Suppressor macrophage treated with lipopolysaccharide for 4 hours (primary cell): ENCODE measurements around the gene CCL27.
A peak's percentile ranks its signal among the peaks of the same experiment; 100 is the strongest.

Source experiments
- DNase-seq: peaks from one replicate; pipeline ENCODE4 v3.0.0-alpha.2; 2020

Gene CCL27

DNA sequence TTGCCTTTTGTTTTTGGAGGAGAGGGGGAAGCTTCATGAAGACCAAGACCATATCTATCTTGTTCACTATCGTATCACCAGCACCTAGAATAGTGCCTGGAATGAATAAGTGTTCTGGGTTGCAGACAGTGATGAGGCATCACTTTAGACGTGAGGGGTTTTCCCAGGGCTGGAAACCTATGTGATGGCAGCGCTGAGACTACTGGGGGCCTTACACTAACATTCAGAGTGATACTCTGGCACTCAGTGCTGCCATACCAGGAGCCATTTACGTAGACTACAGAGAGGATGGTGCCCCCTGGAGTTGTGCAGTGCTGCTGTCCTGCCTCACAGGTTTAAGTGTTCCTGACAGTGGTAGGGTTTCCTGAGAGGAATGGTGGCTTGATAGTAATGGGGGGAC lies 21.7 kb upstream of the CCL27 start:
- no peak for DNase-seq

DNA sequence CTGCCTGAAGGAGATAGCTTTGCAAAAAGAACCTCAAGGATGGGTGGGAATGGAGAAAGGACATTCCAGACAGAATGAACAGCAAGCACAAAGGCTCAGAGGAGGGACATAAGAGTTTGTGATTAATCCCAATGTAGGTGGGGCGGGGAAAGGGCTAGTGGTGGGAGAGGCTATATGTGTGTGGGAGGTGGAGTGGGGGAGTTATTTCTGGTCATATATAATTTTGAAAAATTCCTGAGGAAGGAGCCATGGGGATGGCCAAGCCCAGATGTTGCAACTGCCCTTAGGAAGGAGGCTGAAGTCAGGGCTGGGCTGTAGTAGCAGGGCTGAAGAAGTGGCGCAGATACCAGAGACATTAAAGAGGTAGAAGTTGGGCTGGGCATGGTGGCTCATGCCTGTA lies 13.4 kb upstream of the CCL27 start:
- no peak for DNase-seq

DNA sequence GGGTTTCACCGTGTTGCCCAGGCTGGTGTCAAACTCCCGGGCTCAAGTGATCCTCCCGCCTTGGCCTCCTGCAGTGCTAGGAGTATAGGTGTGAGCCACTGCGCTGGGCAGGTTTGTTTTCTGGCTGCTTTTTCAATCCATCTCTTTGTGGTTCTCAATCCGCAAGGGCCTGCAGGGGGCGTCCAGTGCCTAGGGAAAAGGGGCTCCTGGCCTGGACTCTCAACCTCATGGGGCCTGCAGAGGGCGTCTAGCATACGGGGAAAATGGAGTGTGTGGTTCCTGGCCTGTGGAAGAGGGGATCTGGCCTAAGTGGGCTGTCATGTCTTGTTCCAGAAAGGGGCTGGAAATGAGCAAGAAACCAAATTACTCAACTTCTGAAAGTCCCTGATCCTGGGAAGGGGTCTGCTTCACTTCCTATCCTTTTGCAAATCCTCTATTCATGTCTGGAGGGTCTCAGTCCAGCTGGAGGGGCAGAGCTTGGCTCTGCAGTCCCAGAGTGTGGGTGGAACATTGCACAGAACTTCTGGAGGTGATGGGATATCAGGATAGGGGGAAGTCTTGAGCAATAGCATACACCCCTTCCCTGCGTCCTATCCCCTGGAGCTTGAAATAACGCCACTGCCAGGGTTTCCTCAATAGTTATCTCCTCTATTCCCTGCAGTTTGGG lies 12.7 kb upstream of the CCL27 start:
- peak; percentile 92 for DNase-seq

DNA sequence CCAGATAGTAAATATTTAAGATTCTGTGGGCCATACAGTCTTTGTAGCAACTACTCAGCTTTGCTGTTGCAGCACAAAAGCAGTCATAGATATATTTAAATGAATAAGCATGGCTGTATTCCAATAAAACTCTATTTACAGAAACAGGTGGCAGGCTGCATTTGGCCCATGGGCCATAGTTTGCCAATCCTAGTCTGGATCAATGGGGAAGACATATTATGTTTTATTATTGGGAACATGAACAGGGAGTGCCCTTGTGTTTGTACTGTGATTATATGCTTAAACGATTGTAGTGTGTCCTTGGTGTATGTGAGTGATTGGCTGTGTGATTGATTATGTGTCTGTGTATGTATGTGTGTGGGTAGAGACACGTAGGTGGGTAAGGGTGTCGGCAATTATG lies 12.0 kb upstream of the CCL27 start:
- DNase-seq: no peak

DNA sequence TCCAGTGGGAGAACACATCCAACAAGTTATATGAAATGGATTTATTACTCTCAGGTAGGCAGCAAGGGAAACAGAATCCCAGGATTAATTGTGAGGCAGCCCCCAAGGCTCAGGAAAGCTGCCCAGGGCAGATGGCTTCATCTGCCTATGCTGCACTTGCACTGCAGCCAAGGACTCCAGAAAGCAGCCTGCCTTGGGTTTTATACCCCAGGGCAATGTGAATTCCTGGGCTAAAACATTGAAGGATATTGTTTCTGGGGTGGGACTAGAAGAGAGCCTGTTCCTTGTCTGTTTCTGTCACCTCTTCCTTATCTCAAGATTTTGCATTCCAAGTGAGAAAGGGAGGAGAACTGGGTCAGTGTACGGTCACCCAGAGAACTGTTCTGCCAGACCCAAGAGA lies 8.8 kb upstream of the CCL27 start:
- no peak for DNase-seq

DNA sequence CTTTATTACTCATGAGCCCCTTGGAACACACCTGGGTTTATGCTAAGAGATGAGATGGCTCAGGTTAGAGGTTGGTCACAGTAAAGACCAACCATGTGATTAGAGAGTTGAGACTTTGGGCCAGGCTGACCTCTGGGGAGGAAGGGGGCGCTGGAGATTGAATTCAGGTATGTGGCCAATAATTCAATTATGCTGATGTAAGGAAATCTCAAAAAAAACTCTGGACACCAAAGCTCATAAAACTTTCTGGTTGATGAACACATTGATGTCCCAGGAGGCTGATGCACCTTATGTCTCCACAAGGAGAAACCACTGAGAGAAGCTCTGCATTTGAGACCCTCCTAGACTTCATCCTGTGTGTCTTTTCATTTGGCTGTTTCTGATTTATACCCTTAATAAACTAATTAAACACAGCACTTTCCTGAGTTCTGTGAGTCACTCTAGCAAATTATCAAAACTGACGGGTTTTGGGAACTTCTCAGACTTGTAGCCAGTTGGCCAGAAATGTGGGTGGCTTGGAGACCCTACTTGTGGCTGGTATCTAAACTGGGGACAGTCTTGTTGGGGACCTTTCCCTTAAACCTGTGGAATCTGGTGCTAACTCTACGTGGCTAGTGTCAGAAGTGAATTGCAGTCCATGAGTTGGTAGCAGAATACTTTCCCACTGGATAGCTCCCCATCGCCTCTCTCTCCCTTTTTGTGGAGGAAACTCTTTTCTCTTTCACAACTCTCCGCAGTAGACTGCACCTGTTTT lies 7.5 kb upstream of the CCL27 start:
- DNase-seq: no peak

DNA sequence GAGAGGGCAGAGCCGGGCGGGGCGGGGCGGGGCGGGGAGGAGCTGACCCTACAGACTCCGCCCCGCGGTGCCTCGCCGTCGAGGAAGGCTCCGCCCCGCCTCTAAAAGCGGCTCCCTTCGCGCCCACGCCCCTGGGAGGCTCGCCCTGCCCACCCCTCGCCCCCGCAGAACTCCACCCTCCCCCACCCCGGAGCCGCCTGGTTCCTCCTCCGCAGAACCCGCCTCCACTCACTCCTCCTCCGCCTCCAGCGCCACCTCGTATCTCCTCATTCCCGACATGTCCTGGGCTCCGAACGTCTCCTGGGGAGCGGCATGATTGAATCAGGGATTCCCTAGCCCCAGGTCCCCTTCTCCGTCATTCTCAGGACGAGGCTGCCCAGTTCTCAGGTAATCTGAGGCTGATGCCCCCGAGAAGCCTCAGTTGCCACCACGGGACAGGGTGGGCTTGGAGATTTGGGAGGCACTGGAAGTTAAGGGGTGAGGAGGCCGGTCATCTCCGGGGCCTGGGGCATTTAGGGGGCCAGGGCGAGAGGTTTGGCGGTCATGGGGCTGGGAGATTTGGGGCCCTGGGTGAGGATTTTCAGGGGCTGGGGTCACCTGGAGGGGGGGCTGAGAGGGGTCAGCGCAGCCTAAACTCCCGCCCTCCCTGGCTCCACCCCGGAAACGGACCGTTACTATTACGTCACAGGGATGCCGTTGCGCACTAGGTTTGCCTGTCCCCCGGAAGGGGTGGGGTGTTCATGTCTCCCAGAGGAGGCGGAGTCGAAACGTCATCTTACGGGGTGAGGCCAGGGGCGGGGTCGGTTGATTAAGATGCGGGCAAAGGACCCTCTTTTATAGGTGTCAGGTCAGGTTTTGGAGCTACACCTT lies 3.2 kb upstream of the CCL27 start:
- peak; percentile 93 for DNase-seq

DNA sequence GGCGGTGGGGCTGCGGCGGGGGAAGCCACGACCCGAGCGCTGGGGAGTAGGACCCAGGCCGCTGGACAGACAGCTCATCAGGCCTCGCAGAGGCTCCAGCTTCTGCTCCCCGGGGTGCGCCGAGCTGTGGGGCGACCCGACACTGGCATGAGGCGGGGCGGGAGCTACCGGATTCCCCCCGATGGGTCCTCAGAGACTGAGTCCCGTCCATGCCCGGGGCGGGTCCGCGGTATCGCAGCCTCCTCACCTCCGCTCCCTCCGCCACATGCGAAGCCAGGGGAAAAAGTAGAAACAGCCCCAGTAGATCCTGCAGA lies 2.6 kb upstream of the CCL27 start:
- no peak for DNase-seq

DNA sequence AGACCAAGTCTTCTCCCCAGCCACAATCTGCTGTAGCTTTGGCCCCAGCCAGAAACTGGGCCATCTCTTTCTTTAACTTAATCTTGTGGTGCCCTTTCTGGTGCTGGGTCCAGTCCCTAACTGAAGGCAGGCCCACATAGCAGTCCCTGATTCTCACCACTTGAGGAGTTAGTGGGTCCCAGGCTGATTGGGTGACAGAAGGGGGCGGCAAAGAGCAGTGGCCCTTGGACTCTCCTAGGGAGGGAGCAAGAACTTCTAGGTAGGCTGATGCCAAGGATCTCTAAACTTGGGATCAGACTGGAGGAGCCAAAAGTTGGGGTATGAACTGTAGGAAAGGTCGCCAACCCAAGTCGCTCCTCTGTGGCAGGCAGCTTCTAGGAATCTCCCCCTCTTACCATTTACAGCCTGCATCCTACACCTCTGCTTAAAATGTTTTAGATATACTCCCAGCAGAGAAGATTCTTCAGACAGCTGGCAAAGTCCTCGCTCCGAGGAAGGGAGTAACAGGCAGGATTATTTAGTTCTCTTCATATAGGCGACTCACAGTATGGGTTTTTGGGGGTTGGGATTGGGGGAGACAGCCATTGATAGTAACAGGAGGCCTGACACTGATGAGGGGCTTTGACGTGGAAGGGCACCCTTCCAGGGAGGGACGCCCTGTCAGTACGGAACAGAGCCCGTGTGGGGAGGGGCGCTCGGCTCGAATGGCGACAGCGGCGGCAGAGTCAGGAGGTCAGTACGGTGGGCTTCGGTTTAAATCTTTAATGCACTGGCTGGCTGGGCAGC lies 2.0 kb upstream of the CCL27 start:
- peak; percentile 82 for DNase-seq

DNA sequence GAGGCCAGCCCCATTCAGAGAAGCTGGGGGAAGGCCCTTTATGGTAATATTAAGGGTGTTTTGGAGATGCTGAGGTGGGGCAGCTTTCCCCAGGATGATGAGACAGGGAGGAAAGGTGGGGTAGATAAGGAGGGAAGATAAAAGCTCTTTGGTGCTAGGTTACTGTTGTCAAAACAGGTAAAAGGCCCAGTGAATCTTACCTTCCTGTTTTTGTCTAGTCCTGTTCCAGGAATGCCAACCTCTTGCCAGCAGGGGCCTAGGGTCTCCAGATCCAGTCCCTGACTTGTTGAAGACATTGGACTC lies 797 bp upstream of the CCL27 start:
- DNase-seq: no peak

DNA sequence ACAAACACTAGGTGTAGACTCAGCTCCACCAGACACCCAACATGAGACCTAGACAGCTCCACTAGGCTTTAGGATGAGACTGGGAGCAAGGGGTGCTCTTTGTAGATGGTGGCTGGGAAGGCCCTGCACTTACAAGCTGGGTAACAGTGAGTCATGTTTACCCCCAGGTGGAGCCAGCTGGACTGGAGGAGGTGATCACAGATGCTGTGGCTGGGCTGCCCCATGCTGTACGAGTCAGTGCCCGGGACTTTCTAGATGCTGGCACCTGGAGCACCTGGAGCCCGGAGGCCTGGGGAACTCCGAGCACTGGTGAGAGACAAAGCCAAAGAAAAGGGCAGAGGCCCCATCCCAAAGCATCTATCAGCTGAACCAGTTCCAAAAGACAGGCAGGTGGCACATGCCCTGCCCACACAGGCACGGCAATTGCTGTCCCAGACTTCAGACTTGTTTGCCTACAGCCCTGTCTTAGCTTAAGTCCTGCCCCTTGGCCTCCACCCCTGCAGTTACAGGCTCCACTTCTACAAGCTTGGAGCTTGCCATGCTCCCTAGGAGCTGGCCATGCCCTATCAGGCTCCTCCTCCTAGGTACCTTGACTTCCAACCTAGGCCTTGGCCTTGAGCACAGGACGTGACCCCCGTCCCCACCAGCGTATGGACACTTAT lies 2.7 kb downstream of the CCL27 start:
- DNase-seq: no peak

DNA sequence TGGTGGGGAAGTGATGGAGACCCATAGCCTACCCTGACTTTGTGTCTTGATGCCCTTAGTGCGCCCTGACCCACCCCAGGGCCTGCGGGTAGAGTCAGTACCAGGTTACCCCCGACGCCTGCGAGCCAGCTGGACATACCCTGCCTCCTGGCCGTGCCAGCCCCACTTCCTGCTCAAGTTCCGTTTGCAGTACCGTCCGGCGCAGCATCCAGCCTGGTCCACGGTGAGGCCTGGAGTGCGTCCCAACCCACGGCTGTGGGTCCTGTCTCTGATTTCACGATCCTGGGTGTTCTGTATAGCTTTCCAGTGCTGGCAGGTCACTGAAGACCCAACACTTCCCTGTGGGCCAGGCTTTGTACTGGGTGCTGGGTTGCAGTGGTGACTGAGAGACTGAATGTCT lies 4.0 kb downstream of the CCL27 start:
- no peak for DNase-seq

DNA sequence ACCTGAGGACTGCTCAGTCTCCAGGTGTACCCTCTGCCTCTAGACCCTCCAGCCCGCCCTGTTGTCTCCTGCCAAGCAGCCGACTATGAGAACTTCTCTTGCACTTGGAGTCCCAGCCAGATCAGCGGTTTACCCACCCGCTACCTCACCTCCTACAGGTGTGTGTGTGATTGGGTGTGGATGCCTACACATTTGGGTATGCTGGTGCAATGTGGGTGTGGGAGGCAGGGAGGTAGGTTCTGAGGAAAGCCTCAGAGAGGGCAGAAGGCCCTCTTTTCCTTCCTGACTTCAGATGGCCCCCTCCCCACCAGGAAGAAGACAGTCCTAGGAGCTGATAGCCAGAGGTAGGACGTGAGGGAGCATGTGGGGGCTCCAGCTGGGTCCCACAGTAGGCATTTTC lies 5.5 kb downstream of the CCL27 start:
- no peak for DNase-seq

DNA sequence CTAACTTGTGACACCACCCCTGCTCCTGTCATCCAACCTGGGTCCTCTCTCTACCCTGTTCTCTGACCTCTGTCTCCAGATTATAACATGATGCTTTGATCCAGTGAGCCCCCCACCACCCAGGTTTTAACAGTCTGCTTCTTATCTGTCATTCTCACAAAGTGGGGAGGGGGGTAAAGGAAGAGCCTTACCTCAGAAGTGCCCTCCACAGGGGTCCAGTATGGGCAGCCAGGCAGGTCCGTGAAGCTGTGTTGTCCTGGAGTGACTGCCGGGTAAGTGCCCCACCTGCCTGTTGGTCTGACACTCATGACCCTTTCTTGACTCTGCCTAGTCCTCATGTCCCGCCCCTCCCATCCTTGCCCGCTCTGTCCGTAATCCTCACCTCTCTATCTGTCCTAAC lies 7.1 kb downstream of the CCL27 start:
- DNase-seq: no peak

DNA sequence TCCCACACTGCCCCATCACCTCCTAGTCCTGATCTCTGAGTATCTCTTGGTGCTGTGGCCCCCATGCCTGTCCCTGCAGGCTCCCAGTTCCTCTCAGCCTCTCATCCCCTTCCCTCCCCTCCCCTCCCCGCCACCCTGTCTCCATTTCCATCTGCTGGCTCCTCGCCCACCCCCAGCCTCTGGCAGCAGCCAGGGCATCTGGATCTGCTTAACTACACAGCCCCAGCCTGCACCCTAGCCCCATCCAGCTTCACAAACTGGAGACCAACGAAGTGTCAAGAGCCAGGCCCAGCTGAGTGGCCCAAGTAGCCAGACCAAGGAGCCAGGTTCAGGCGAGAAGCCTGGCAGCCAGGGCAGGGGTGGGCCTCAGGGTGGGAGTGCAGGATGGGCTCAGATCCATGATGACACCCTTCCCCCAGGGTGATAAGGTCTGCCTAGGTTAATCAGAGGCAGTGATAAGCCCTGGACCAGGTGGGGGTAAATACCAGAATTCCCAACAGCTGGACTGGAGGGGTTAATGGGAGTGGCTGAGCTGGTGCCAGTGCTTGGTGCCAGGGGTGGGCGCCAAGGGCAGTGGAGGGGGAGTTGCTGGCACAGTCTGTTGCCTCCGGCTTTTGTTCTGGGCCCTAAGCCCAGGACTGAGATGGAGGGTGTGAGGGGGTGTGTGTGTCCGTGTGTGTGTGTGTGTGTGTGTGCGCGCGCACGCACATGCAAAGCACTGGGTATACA lies 8.0 kb downstream of the CCL27 start:
- no peak for DNase-seq

DNA sequence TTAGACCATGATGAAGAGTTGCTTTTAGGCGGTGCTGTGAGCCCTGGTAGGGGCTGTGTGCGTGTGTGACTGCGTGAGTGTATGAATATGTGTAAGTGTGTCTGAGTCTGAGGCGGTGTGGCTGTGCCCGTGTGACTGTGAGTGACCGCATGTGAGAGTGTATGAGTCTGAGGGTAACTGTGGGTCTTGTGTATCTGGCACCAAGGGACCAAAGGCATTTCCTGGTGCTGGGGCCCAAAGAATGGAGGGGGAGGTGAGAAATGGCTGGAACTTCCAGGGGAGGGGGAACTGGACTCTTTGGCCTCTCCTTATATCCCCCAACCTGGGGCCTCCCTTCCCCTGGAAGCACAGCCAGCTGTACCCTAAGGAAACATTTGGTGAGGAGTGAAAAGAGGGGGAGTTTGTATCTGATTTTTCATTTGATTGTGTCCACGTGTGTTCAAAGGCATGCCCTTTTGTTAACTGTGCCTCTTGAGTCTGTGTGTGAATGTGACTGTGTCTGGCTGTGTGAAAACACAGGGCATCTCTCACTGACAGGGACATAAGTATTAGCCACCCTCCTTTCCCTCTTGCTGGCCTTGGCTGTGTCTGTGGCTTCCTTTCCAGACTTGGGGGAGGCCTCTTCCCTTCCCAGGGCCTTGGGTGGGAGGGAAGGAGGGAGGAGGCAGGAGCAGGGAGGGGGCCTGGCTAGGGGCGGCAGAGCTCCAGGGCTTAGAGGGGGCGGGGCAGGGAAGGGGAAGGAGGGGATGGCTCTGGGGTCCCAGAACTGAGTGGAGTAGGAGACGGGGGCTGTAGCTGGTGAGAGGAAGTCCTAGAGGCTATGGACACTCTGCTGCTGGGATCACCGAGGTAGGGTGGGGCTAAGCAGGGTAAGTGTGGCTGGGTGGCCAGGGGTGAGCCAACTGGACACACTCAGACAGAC lies 9.0 kb downstream of the CCL27 start:
- DNase-seq: no peak

DNA sequence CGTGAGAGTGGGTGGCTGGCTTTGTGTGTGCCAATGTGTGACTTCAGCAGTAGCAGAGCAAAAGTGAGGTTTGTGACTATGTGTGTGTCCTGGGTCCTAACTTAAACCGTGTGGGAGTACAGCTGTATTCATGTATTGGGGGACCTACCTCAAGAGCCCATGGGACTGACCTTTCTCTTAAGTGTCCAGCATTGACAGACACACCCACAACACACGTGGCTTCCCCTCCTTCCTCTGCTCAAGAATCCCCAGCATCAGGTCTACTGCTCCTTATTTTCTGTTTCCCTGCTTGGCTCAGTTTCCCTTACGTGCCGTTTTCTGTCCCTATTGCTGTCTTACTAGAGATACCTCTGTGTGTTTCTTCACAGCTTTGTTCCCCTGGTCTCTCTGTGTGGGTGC lies 9.9 kb downstream of the CCL27 start:
- DNase-seq: no peak

DNA sequence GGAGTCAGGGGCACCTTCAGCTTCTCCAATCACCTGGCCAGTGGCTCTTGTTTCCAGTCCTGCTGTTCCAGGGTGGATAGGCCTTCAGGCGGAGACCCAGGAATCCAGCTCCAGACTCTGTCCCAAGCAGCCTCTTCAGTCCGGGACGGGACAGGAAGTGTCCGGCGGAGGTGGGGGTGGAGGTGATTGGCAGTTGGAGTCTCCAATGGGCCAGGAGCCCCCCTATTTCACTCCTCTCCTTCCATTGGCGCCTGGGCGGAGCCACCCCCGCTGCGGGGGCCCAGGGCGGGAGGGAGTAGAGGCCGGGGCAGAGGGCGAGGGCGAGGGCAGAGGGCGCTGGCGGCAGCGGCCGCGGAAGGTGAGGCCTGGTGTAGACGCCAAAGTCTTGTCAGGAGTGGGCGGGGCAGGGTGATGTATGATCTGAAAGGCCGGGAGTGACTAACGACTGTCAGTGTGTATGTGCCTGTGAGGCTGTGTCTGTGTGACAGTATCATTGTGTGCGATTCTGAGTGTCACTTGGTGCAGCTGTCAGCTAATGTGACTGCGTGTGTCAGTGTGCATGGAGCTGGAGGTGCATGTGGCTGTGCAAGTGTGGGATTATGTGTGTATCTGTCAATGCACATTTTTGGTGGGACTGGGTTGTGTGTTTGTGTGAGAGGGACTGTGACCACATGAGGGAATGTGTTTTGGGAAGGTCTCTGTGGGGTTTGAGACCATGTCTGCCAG lies 10.4 kb downstream of the CCL27 start, which contains the start of gene IL11RA:
TSS of gene IL11RA (plus strand) at position 310 of the 726 bp plus-strand sequence. CDS start 3,033 bp downstream, outside the sequence.
- peak; percentile 66 for DNase-seq

DNA sequence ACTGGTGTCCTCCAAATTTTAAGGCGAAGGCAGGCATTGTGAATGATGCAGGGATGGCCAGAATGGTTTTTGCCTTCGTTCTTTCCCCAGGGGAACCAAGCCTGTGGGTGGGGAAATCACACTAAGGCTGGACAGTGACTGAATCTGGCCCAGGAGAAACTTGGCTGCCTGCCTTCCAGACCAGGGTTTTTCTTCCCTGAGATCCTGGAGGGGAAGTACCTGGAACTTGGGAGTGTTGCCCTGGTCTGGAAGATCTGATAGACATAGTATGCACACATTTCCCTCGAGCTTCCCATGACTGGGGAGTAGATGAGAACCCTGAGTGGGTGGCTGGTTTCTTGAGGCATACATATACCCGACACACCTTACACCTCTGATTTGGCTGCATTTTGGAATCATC lies 11.1 kb downstream of the CCL27 start:
- DNase-seq: no peak

DNA sequence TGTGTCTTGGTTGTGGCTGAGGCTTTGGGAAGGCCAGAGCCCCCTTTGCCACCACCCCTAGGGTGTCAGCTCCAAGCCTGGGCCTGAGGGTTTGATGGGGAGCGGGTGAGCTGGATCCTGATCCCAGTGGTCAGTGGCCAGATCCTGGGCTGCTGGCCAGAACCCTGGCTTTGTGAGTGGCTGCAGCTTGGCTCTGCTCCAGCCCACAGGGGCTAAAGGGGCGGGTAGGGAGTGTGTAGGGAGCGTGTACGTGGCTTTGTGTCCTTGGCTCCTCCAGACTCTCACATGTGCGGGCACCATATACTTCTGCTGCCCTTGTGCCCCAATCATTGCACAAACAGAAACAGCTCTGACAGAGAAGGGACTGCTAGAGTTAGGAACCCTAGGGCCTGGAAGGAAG lies 11.6 kb downstream of the CCL27 start:
- DNase-seq: no peak
